NCI-H2107 treated with DMSO at 0.1 percent for 48 hours (cell line): ENCODE results near the gene NALF2.
A peak's percentile ranks its signal among the peaks of the same experiment; 100 is the strongest.

ENCODE experiments used
- DNase-seq: peaks from one replicate; lab custom pipeline; 2025; ENCODE audit not compliant: unreplicated experiment; lab: John Stamatoyannopoulos, UW

NALF2 gene

GRCh38 chrX:69503782-69504625, at the start of gene NALF2:
Gene NALF2, plus strand, starts transcription at chrX:69504326. Its CDS starts 957 bp downstream, at chrX:69505283.
- DNase-seq, result peak; percentile 20

- DNase-seq, result no peak
Observed at GRCh38 chrX:69457756-69458155, 46.4 kb upstream of the NALF2 start.

- DNase-seq, result no peak
Observed at GRCh38 chrX:69466546-69466945, 37.6 kb upstream of the NALF2 start.

GRCh38 chrX:69469975-69470374, 34.2 kb upstream of the NALF2 start:
- no peak for DNase-seq

GRCh38 chrX:69489625-69490024, 14.5 kb upstream of the NALF2 start:
- DNase-seq, result no peak

- DNase-seq, result peak; percentile 2
Observed at GRCh38 chrX:69493193-69493592, 10.9 kb upstream of the NALF2 start.

- DNase-seq, result no peak
Observed at GRCh38 chrX:69493766-69494165, 10.4 kb upstream of the NALF2 start.

- DNase-seq, result no peak
Observed at GRCh38 chrX:69496183-69496582, 7.9 kb upstream of the NALF2 start.

GRCh38 chrX:69501429-69501828, 2.7 kb upstream of the NALF2 start:
- DNase-seq, result peak; percentile 25

- peak; percentile 48 for DNase-seq
Observed at GRCh38 chrX:69503228-69503781, 821 bp upstream of the NALF2 start.

GRCh38 chrX:69504626-69505612, 793 bp downstream of the NALF2 start:
- DNase-seq, result no peak

- DNase-seq, result no peak
Observed at GRCh38 chrX:69505772-69506616, 1.9 kb downstream of the NALF2 start.

GRCh38 chrX:69506617-69507499, 2.7 kb downstream of the NALF2 start:
- no peak for DNase-seq

GRCh38 chrX:69507500-69507789, 3.3 kb downstream of the NALF2 start:
- no peak for DNase-seq

- no peak for DNase-seq
Observed at GRCh38 chrX:69508610-69509009, 4.5 kb downstream of the NALF2 start.

- no peak for DNase-seq
Observed at GRCh38 chrX:69510137-69510715, 6.1 kb downstream of the NALF2 start.

GRCh38 chrX:69510914-69511513, 6.9 kb downstream of the NALF2 start:
- no peak for DNase-seq

GRCh38 chrX:69522052-69522451, 17.9 kb downstream of the NALF2 start:
- no peak for DNase-seq

GRCh38 chrX:69523314-69523713, 19.2 kb downstream of the NALF2 start:
- DNase-seq, result no peak
